OCI-LY7 (cell line): ENCODE measurements around the gene TPM1. TPM values are rescaled to one million over a fixed set of nuclear protein-coding genes. Genes with fewer than 3 reads are reported as not detected.

Source experiments
- BruUV-seq: library from RNA; stranded (reverse); fragments of 400-500 nt; replicated peaks from 2 replicates; lab custom pipeline; 2021; lab: Mats Ljungman, UMichigan
- CTCF ChIA-PET: fragments of 300-600 bp; sonication (Branson Sonifier 250); formaldehyde crosslinking; loops from one replicate; lab custom pipeline; 2022; ENCODE audit warnings: antibody characterized with exemption; ENCODE audit not compliant: unreplicated experiment; lab: Charles Lee
- POLR2A ChIA-PET: fragments of 300-600 bp; sonication (Branson Sonifier 250); formaldehyde crosslinking; loops from one replicate; lab custom pipeline; 2022; ENCODE audit warnings: antibody characterized with exemption; lab: Charles Lee
- DNase-seq: peaks from one replicate; pipeline ENCODE4 v3.0.0-alpha.2; 2015; ENCODE audit warnings: low spot score
- H2AFZ ChIP-seq: fragments of 200-600 bp; sonication (generic), shearing (Covaris generic); 2 replicates; pipeline ENCODE4 v1.6.1; 2014; ENCODE audit warnings: mild to moderate bottlenecking, antibody characterized with exemption, low read length, moderate library complexity
- H3K27ac ChIP-seq: fragments of 200-600 bp; sonication (generic); 2 replicates; pipeline ENCODE4 v1.5.1; 2014; ENCODE audit warnings: mixed run types, low read depth, mild to moderate bottlenecking, moderate library complexity, low read length, inconsistent platforms; ENCODE audit not compliant: poor library complexity, severe bottlenecking
- H3K36me3 ChIP-seq: fragments of 200-600 bp; sonication (generic); 2 replicates; pipeline ENCODE4 v1.6.1; 2014; ENCODE audit warnings: mild to moderate bottlenecking, antibody characterized with exemption, low read length, moderate library complexity, mixed read lengths; ENCODE audit not compliant: insufficient read depth
- H3K4me1 ChIP-seq: fragments of 200-600 bp; sonication (generic); 2 replicates; pipeline ENCODE4 v1.5.1; 2014; ENCODE audit warnings: mild to moderate bottlenecking, low read length; ENCODE audit not compliant: insufficient read depth, poor library complexity, severe bottlenecking
- H3K4me2 ChIP-seq: fragments of 200-600 bp; sonication (generic); 2 replicates; pipeline ENCODE4 v1.6.1; 2014; ENCODE audit warnings: mild to moderate bottlenecking, low read length
- H3K4me3 ChIP-seq: fragments of 200-600 bp; sonication (generic); 2 replicates; pipeline ENCODE4 v1.5.1; 2014; ENCODE audit warnings: mild to moderate bottlenecking, low read depth, low read length; ENCODE audit not compliant: poor library complexity, severe bottlenecking
- H3K79me2 ChIP-seq: fragments of 200-600 bp; sonication (generic); 2 replicates; pipeline ENCODE4 v1.6.1; 2016; ENCODE audit warnings: low read depth, mild to moderate bottlenecking, low read length, moderate library complexity, mixed read lengths; ENCODE audit not compliant: insufficient read depth
- H3K9me2 ChIP-seq: fragments of 200-600 bp; sonication (generic); 2 replicates; pipeline ENCODE4 v1.6.1; 2016; ENCODE audit warnings: mild to moderate bottlenecking, low read length, mixed read lengths; ENCODE audit not compliant: insufficient read depth
- H3K9me3 ChIP-seq: fragments of 200-600 bp; sonication (generic); 2 replicates; pipeline ENCODE4 v1.6.1; 2014; ENCODE audit warnings: mild to moderate bottlenecking, mixed run types, low read length, mixed read lengths
- H4K20me1 ChIP-seq: fragments of 200-600 bp; sonication (generic); 2 replicates; pipeline ENCODE4 v1.6.1; 2014; ENCODE audit warnings: mild to moderate bottlenecking, antibody characterized with exemption, low read length, moderate library complexity, mixed read lengths; ENCODE audit not compliant: insufficient read depth
- EZH2phosphoT487 ChIP-seq: fragments of 200-600 bp; sonication (generic); IDR thresholded peaks from 2 replicates; pipeline ENCODE4 v1.6.1; 2018; ENCODE audit warnings: low read depth, borderline replicate concordance, mild to moderate bottlenecking, mixed run types, antibody characterized with exemption, low read length, moderate library complexity, mixed read lengths
- intact Hi-C: fragments of 100-400 bp; cut with micrococcal nuclease; formaldehyde crosslinking; loops from one replicate; pipeline ENCODE4 v1.10.0; 2022; ENCODE audit not compliant: unreplicated experiment
- total RNA-seq, 2 experiments: library from RNA; depleted of rRNA in 1 of 2; stranded (reverse); fragments of >200 nt in 1 of 2; shearing (Covaris generic) in 1 of 2; gene quantifications; 2 replicates each; pipeline ENCODE4 v1.2.3, GENCODE V29; 2014 to 2022
- TF ChIP-seq, protein P1 (sequence below): fragments of 200-600 bp; sonication (generic); conservative IDR thresholded peaks from 2 replicates; pipeline ENCODE4 v1.5.1; 2014; ENCODE audit warnings: mild to moderate bottlenecking, antibody characterized with exemption, low read length, moderate library complexity, mixed read lengths

Gene TPM1
- total RNA-seq, 2 experiments from 2014 or later = 19.3 to 19.9 TPM

DNA sequence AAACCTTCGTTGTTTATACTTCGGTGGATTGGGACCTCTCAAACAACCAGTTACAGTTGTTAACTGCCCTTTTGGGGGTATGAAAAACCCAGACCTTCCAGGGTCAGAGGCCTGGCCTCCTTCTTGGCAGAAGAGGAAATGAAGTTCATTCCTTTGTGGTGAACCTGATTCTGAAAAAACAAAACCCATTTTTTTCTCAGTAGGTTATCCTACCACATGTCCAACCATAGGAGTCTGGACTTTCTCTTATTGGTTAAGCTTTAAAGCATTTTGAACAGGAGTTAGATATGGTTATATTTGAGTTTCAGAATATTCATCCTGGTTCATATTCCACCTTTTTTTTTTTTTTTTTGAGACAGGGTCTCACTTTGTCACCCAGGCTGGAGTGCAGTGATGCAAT, 71.9 kb downstream of the TPM1 start:
- H3K36me3 ChIP-seq = no peaks in the 10 kb centered on the region
- no TSS peak for BruUV-seq
- peaks cover 4% of the 10 kb centered on the region for H3K9me3 ChIP-seq
- H3K4me3 ChIP-seq = no peak overlapping the region
- CTCF ChIA-PET = no interaction called here
- H2AFZ ChIP-seq = no peak overlapping the region
- no peak for DNase-seq
- H4K20me1 ChIP-seq = no peaks in the 10 kb centered on the region
- H3K9me2 ChIP-seq = no peaks in the 10 kb centered on the region
- TF ChIP-seq, protein P1, sequence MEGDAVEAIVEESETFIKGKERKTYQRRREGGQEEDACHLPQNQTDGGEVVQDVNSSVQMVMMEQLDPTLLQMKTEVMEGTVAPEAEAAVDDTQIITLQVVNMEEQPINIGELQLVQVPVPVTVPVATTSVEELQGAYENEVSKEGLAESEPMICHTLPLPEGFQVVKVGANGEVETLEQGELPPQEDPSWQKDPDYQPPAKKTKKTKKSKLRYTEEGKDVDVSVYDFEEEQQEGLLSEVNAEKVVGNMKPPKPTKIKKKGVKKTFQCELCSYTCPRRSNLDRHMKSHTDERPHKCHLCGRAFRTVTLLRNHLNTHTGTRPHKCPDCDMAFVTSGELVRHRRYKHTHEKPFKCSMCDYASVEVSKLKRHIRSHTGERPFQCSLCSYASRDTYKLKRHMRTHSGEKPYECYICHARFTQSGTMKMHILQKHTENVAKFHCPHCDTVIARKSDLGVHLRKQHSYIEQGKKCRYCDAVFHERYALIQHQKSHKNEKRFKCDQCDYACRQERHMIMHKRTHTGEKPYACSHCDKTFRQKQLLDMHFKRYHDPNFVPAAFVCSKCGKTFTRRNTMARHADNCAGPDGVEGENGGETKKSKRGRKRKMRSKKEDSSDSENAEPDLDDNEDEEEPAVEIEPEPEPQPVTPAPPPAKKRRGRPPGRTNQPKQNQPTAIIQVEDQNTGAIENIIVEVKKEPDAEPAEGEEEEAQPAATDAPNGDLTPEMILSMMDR = no peak
- no peak for TF ChIP-seq EZH2phosphoT487
- H3K27ac ChIP-seq = no peak overlapping the region
- H3K4me1 ChIP-seq = no peaks in the 10 kb centered on the region
- H3K79me2 ChIP-seq = no peaks in the 10 kb centered on the region
- POLR2A ChIA-PET = interaction anchor here (0.7 to 0.8 kb wide), 2 partner anchors 352 to 367 kb away, joined by 3 read pairs; no protein-coding TSS in a partner anchor
- no peak overlapping the region for H3K4me2 ChIP-seq
- intact Hi-C loops = no loop called here

Other genes starting within 250 kb of the TPM1 start
- gene LACTB, start 79.1 kb downstream of the TPM1 start, total RNA-seq (2014; rRNA removed; shearing (Covaris generic)) = 3.2 and 5.0 TPM in 2 replicates
- 7.2 and 8.3 TPM in 2 replicates for gene LACTB, start 79.1 kb downstream of the TPM1 start, total RNA-seq (2022)
- gene RPS27L, start 114.7 kb downstream of the TPM1 start, total RNA-seq (2014; rRNA removed; shearing (Covaris generic)) = 41.3 and 55.5 TPM in 2 replicates
- gene RPS27L, start 114.7 kb downstream of the TPM1 start, total RNA-seq (2022) = 60.3 and 77.1 TPM in 2 replicates
- gene RAB8B, start 146.9 kb downstream of the TPM1 start, total RNA-seq (2014; rRNA removed; shearing (Covaris generic)) = 4.9 and 9.5 TPM in 2 replicates
- gene RAB8B, start 146.9 kb downstream of the TPM1 start, total RNA-seq (2022) = 18.6 and 18.7 TPM in 2 replicates
- gene APH1B, start 234.9 kb downstream of the TPM1 start, total RNA-seq (2014; rRNA removed; shearing (Covaris generic)) = 6.1 and 8.3 TPM in 2 replicates
- gene APH1B, start 234.9 kb downstream of the TPM1 start, total RNA-seq (2022) = 24.1 and 25.5 TPM in 2 replicates